ENCODE results near the gene POLR1F. TPM values are rescaled to one million over a fixed set of nuclear protein-coding genes. Genes with fewer than 3 reads are reported as not detected.

Gene POLR1F
- total and polyA plus RNA-seq, 2 donors (not counting 1 experiment from before 2014, with no cell fraction given): 10.6 to 13.8 TPM

DNA sequence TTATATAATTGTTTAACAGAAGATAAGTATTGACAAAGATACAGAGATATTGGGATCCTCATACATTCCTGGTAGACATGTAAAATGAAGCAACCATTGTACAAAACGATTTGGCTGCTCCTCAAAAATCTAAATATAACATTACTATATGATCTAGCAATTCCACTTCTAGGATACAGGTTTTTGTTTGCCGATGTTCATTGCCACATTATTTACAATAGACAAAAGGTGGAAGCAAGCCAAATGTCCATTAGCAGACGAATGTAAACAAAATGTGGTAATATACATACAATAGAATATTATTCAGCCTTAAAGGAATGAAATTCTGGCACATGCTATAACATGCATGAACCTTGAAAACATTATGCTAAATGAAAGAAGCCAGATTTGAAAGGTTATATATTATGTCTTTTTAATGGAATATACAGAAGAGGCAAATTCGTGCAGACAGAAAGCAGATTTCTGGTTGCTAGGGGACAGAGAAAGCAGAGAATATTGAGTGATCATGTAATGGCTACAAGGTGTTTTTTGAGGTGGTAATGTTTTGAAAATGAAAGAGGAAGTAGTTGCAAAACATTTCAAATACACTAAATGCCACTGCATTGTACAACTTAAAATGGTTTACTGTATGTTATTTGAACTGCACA, 44.9 kb downstream of the POLR1F start:
- H3K9ac ChIP-seq (ENCODE audit: low read length): peak overlapping the region; percentile 20
- Mint-ChIP-seq H3K4me1 (peaks cover 16% of the 10 kb centered on the region), H3K4me3 (peak overlapping the region; percentile 11), H3K27ac (no peak overlapping the region), H3K9me3 (ENCODE audit: insufficient read depth) (no peaks in the 10 kb centered on the region), H3K27me3 (no peaks in the 10 kb centered on the region)
- peak overlapping the region; percentile 61 for H3K4me2 ChIP-seq (replicated peaks; ENCODE audit: low read depth, low read length, poor library complexity, severe bottlenecking)
- ATAC-seq (ENCODE audit: low read depth) (peak; percentile 83), DNase-seq (peak; percentile 63)
- ChIA-PET CTCF (interaction anchor here (1.4 to 4.0 kb wide), 6 partner anchors 10 to 1983 kb away, joined by 4 to 37 read pairs (median 6); no protein-coding TSS in a partner anchor), POLR2A (no interaction called here)
- 9% methylated on average over 1 of the region's 4 CpGs for WGBS (ENCODE audit: insufficient coverage)
- H3K4me1 ChIP-seq (ENCODE audit: control insufficient read depth in 2 of 2, insufficient read depth in 2 of 2, low read length in 2 of 2): peaks cover 9 to 17% of the 10 kb centered on the region in 2 donors
- peak overlapping the region in 1 of 2 donors; percentile 38 for H3K27ac ChIP-seq (ENCODE audit: low read length in 2 of 2)
- H3K79me2 ChIP-seq (ENCODE audit: control insufficient read depth, insufficient read depth, low read length): no peaks in the 10 kb centered on the region
- H2AFZ ChIP-seq (ENCODE audit: insufficient read depth, low read depth, low read length, poor library complexity, severe bottlenecking): peak overlapping the region; percentile 78
- no peaks in the 10 kb centered on the region for H4K20me1 ChIP-seq (ENCODE audit: control insufficient read depth, insufficient read depth, low read length, poor library complexity, severe bottlenecking)
- no peaks in the 10 kb centered on the region for H3K9me3 ChIP-seq (ENCODE audit: control extremely low read depth in 1 of 3, control insufficient read depth in 2 of 3, insufficient read depth in 1 of 3, low read length in 2 of 3)
- TF ChIP-seq, protein P1, sequence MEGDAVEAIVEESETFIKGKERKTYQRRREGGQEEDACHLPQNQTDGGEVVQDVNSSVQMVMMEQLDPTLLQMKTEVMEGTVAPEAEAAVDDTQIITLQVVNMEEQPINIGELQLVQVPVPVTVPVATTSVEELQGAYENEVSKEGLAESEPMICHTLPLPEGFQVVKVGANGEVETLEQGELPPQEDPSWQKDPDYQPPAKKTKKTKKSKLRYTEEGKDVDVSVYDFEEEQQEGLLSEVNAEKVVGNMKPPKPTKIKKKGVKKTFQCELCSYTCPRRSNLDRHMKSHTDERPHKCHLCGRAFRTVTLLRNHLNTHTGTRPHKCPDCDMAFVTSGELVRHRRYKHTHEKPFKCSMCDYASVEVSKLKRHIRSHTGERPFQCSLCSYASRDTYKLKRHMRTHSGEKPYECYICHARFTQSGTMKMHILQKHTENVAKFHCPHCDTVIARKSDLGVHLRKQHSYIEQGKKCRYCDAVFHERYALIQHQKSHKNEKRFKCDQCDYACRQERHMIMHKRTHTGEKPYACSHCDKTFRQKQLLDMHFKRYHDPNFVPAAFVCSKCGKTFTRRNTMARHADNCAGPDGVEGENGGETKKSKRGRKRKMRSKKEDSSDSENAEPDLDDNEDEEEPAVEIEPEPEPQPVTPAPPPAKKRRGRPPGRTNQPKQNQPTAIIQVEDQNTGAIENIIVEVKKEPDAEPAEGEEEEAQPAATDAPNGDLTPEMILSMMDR (IDR thresholded peaks at IDR 0.05): no peak
- no peak for TF ChIP-seq EZH2 (IDR thresholded peaks at IDR 0.05; ENCODE audit: borderline replicate concordance, insufficient read depth, low read depth, low read length, poor library complexity, severe bottlenecking)
- H3K27me3 ChIP-seq (replicated peaks in 1 of 4; ENCODE audit: control extremely low read depth in 1 of 4, control insufficient read depth in 3 of 4, insufficient read depth in 4 of 4, low read length in 3 of 4): peaks cover 0 to 6% (median 0%) of the 10 kb centered on the region in 4 experiments
- no peaks in the 10 kb centered on the region for H3K36me3 ChIP-seq (replicated peaks in 1 of 2; ENCODE audit: control extremely low read depth in 1 of 2, control insufficient read depth in 1 of 2, extremely low read depth in 1 of 2, insufficient read depth in 2 of 2, low read length in 1 of 2)
- intact Hi-C loops (cut with micrococcal nuclease): loop anchor here (1.0 to 10.0 kb wide), 4 partner anchors 45 to 1439 kb away; partner anchors contain the start of gene POLR1F
- H3K4me3 ChIP-seq (ENCODE audit: control extremely low read depth in 1 of 5, extremely low read depth in 1 of 5, insufficient read depth in 1 of 5, low read depth in 2 of 5, low read length in 4 of 5): peak overlapping the region in 1 of 5 experiments; percentile 13

DNA sequence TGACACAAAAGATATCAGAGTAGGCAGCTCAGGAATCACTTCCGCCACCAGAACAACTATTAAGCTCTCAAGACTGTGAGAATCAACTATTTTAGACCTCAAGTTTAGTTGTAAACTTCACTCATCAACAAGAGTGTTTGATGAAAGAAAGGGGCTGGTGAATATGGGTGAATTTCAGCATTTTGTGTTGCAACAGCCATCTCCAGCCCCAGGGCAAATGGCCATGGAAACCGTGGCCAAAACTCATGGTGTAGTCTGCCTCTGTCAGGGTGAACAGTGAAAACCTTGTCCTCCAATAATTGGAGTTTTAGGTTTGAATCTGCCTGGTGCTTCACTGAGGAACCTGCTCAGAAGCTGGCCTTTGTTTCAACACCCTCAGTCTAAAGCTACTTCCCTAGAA, 60.0 kb downstream of the POLR1F start:
- peaks cover 12% of the 10 kb centered on the region for H3K27me3 Mint-ChIP-seq
- CTCF ChIA-PET: no interaction called here
- WGBS (ENCODE audit: insufficient coverage): 100% methylated on average over 1 of the region's 2 CpGs

More for the DNA sequence above, 60.0 kb downstream of the POLR1F start:
- intact Hi-C loops (cut with micrococcal nuclease): no loop called here
- Histone ChIP-seq H3K9ac (ENCODE audit: low read length) (no peak overlapping the region), H4K20me1 (ENCODE audit: control insufficient read depth, insufficient read depth, low read length, poor library complexity, severe bottlenecking) (no peaks in the 10 kb centered on the region), H3K4me2 (replicated peaks; ENCODE audit: low read depth, low read length, poor library complexity, severe bottlenecking) (no peak overlapping the region), H3K79me2 (ENCODE audit: control insufficient read depth, insufficient read depth, low read length) (no peaks in the 10 kb centered on the region), H3K27me3 (replicated peaks in 1 of 4; ENCODE audit: control extremely low read depth in 1 of 4, control insufficient read depth in 3 of 4, insufficient read depth in 4 of 4, low read length in 3 of 4) (no peaks in the 10 kb centered on the region), H3K36me3 (replicated peaks in 1 of 2; ENCODE audit: control extremely low read depth in 1 of 2, control insufficient read depth in 1 of 2, extremely low read depth in 1 of 2, insufficient read depth in 2 of 2, low read length in 1 of 2) (no peaks in the 10 kb centered on the region), H3K4me1 (ENCODE audit: control insufficient read depth in 2 of 2, insufficient read depth in 2 of 2, low read length in 2 of 2) (no peaks in the 10 kb centered on the region), H3K4me3 (ENCODE audit: control extremely low read depth in 1 of 5, extremely low read depth in 1 of 5, insufficient read depth in 1 of 5, low read depth in 2 of 5, low read length in 4 of 5) (no peak overlapping the region), H3K9me3 (ENCODE audit: control extremely low read depth in 1 of 3, control insufficient read depth in 2 of 3, insufficient read depth in 1 of 3, low read length in 2 of 3) (peaks cover 0 to 18% (median 13%) of the 10 kb centered on the region in 3 donors), H2AFZ (ENCODE audit: insufficient read depth, low read depth, low read length, poor library complexity, severe bottlenecking) (no peak overlapping the region), H3K27ac (ENCODE audit: low read length in 2 of 2) (no peak overlapping the region)
- Mint-ChIP-seq H3K4me3 (no peak overlapping the region), H3K4me1 (no peaks in the 10 kb centered on the region), H3K27ac (no peak overlapping the region), H3K9me3 (ENCODE audit: insufficient read depth) (peaks cover 3% of the 10 kb centered on the region)
- DNase-seq (no peak), ATAC-seq (ENCODE audit: low read depth) (no peak)
- POLR2A ChIA-PET: interaction anchor here (0.6 kb wide), 1 partner anchor 10 kb away, joined by 3 read pairs; no protein-coding TSS in a partner anchor
- TF ChIP-seq, protein P1 (IDR thresholded peaks at IDR 0.05): no peak
- TF ChIP-seq EZH2 (IDR thresholded peaks at IDR 0.05; ENCODE audit: borderline replicate concordance, insufficient read depth, low read depth, low read length, poor library complexity, severe bottlenecking): no peak
